A549 treated with CORT108297 at 1 μM for 4 hours (cell line): ENCODE data around the gene ANTXR2. TPM values are rescaled to one million over a fixed set of nuclear protein-coding genes. Genes with fewer than 3 reads are reported as not detected.

Source experiments
- total RNA-seq: library from RNA; stranded (reverse); fragments of 200-300 nt; extraction: Qiagen RNA extraction; gene quantifications from 5 replicates; pipeline ENCODE4 v1.2.3, GENCODE V29; 2022

The ANTXR2 gene
- total RNA-seq: 3.6 to 4.4 TPM (median 4.3 TPM) in 5 replicates

DNA sequence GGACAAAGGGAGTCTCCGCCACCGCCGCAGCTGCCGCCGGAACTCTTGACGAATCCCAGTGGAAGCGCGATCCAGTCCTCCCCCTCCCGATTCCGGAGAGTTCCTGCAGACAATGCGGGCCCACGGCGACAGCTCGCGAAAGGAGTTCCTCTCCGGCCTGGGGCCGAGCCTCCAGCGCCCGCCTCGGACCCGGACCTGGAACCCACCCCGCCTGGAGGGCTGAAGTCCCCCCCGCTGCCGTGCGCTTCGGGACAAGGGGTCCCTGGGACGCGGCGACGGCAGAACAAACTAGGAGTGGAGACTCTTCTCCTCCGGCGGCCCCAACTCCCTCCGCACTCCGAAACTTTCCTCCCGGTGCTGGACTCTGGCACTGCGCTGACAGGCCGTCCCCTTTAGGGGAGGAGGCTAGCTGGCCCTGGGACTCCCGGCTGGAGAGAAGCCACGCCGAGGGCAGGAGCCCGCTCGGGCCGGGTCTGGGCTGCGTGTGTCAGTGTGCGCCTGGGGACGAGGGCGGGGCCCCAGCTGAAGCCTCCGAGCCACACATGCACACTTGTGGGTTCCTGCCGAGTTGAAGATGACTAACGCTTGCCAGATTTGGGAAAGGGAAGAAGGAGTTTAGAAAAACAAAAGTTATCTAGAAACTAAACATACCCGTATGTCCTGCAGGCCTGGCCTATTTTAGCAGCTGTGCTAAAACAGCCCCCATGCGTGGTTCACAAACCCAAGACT, at the start of gene ANTXR2:
Gene ANTXR2 (minus strand): TSS at position 486 of the 729 bp plus-strand sequence. CDS start 669 bp downstream, outside the sequence.

Other genes with a start within 250 kb of the ANTXR2 start
- 0.14 to 0.46 TPM (median 0.29 TPM) in 5 replicates for gene PRDM8, start 124.3 kb upstream of the ANTXR2 start, total RNA-seq
- gene FGF5, start 193.4 kb upstream of the ANTXR2 start, total RNA-seq: 0.23 to 0.79 TPM (median 0.32 TPM) in 5 replicates